ACC112 (cell line): ENCODE data around the gene GRAMD4.

Source experiments
- H2AFZ ChIP-seq: fragments of 200-600 bp; sonication (generic); one replicate; pipeline ENCODE4 v1.6.0; 2017; ENCODE audit warnings: antibody characterized with exemption, low read length; ENCODE audit not compliant: unreplicated experiment
- H3K27ac ChIP-seq: fragments of 200-600 bp; sonication (generic); 2 replicates; pipeline ENCODE4 v1.5.1; 2014; ENCODE audit warnings: low read depth, mild to moderate bottlenecking, antibody characterized with exemption, low read length, moderate library complexity
- H3K27me3 ChIP-seq: fragments of 200-600 bp; sonication (generic); 2 replicates; pipeline ENCODE4 v1.6.1; 2014; ENCODE audit warnings: mild to moderate bottlenecking, antibody characterized with exemption, low read length, moderate library complexity, mixed read lengths; ENCODE audit not compliant: insufficient read depth
- H3K36me3 ChIP-seq: fragments of 200-600 bp; sonication (generic); 2 replicates; pipeline ENCODE4 v1.6.1; 2016; ENCODE audit warnings: mild to moderate bottlenecking, antibody characterized with exemption, low read length, moderate library complexity, mixed read lengths; ENCODE audit not compliant: insufficient read depth
- H3K4me1 ChIP-seq: fragments of 200-600 bp; sonication (generic); one replicate; pipeline ENCODE4 v1.6.1; 2016; ENCODE audit warnings: low read length, mixed read lengths; ENCODE audit not compliant: insufficient read depth, unreplicated experiment, control insufficient read depth
- H3K4me3 ChIP-seq: fragments of 200-600 bp; sonication (generic); 2 replicates; pipeline ENCODE4 v1.5.1; 2014; ENCODE audit warnings: mild to moderate bottlenecking, low read depth, low read length
- H3K79me2 ChIP-seq: fragments of 200-600 bp; sonication (generic); one replicate; pipeline ENCODE4 v1.6.0; 2016; ENCODE audit warnings: low read length; ENCODE audit not compliant: control insufficient read depth, unreplicated experiment, insufficient read depth

GRAMD4 gene

DNA sequence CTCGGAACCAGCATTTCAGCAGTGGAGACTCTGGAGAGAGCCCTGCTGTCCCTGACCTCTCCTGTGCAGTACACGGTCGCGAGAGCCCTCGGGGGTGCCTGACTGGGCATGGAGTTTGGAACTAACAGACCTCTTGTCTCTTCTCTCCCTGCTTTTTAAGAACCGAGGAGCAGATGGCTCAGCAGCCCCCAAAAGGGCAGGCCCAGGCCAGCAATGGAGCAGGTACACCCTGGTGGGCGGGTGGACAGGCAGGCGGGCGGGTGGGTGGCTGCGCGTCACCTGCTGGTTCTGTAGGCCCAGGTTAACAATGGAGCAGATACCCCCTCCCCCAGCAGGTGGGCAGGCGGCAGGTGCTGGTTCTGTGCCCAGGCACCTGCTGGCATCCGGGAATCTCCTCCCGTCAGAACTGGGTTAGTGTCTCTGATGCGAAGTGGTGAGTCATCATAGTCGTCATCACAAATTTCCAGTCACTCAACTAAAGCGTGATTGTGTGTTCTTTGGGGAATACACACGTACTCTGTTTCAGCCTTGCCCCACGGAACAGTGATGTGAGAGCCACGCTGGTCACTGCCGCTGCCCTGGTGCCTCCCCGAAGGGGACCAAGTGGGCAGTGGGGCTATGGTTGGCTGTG is 41.1 kb downstream of the GRAMD4 start:
- Histone ChIP-seq H2AFZ (no peak overlapping the region), H3K4me1 (no peaks in the 10 kb centered on the region), H3K4me3 (no peak overlapping the region), H3K27ac (no peak overlapping the region), H3K27me3 (no peaks in the 10 kb centered on the region), H3K36me3 (no peaks in the 10 kb centered on the region), H3K79me2 (no peaks in the 10 kb centered on the region)

DNA sequence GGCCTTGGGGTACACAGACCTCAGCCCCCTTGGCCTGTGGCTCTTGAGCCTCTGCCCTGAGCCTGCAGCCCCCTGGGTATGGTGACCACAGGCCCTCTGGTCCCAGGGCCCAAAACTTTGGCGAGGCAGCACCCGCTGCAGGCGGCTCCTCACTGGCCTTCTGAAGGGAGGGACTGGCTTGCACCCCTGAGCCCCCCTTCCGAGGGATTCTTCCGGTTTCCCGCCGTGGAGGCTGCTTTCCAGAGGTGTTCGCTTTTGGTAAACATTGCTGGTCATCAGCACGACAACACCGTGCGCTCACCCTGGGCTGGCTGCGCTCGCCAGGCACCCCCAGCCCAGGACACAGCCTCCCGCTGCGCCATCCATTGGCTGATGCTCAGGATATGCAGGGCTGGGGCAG is 42.0 kb downstream of the GRAMD4 start:
- Histone ChIP-seq H2AFZ (no peak overlapping the region), H3K27ac (no peak overlapping the region), H3K79me2 (no peaks in the 10 kb centered on the region), H3K27me3 (no peaks in the 10 kb centered on the region), H3K4me3 (no peak overlapping the region), H3K36me3 (no peaks in the 10 kb centered on the region), H3K4me1 (no peaks in the 10 kb centered on the region)

- H3K4me3 ChIP-seq = no peak overlapping the region
- H3K36me3 ChIP-seq = no peaks in the 10 kb centered on the region
- H2AFZ ChIP-seq = no peak overlapping the region
- no peaks in the 10 kb centered on the region for H3K27me3 ChIP-seq
- no peaks in the 10 kb centered on the region for H3K79me2 ChIP-seq
- no peaks in the 10 kb centered on the region for H3K4me1 ChIP-seq
- H3K27ac ChIP-seq = no peak overlapping the region
Observed at GRCh38 chr22:46663001-46663400, 42.8 kb downstream of the GRAMD4 start.

DNA sequence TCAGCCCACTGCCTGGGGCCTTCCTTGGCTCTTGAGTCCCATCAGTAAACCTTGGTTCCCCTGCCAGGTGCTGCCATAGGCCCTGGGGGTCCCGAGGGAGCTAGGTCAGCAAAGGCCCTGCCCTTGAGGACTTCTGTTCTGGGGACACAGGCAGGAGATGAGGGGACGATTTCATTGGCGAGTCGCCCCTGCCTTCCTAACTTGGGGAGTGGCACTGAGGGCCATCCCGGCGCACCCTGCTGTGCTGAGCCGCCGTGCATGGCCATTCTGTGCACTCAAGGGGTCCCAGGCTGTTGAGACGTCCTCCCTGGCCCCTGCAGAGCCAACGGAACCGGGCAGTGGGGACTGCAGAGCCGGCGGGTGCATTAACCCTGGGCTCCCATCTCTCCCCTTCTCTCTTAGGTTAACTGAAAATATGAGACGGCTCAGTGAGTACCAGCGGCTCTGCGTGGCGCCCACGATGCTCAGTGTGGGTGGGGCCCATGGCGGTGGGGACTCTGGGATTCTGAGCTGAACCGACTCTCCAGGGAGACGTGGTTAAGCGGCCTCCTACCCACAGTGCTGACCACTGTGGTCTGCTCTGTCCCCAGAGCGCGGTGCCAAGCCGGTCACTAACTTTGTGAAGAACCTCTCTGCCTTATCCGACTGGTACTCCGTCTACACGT is 43.4 kb downstream of the GRAMD4 start:
- Histone ChIP-seq H3K36me3 (no peaks in the 10 kb centered on the region), H3K27me3 (no peaks in the 10 kb centered on the region), H3K4me1 (no peaks in the 10 kb centered on the region), H3K27ac (no peak overlapping the region), H2AFZ (no peak overlapping the region), H3K4me3 (no peak overlapping the region), H3K79me2 (no peaks in the 10 kb centered on the region)

DNA sequence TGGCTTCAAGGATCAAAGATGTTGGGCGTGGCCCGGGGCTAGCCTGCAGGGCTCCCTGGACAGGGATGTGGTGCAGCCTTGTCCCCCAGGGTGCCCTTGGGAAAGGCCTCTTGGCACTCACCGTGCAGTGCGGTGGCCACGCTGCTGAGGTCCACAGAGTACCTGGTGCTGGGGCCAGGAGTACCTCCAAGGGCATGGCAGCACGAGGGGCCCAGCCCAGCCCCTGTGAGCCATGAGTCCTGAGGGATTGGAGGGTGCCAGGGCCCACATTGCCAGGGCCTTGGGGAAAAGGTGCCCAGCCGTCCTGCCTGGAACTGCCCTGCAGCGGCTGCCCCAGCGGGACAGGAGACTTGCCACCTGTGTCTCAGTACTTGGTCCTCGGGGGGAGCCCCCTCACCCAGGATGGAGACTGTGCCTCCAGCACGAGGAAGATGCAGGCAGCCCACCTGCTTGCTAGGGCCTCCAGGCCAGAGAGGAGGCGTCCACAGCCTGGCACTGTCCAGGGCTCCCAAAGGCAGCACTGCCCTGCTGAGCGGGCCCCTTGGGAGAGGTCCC is 44.2 kb downstream of the GRAMD4 start:
- Histone ChIP-seq H3K79me2 (no peaks in the 10 kb centered on the region), H3K27ac (no peak overlapping the region), H3K27me3 (no peaks in the 10 kb centered on the region), H3K36me3 (no peaks in the 10 kb centered on the region), H3K4me1 (no peaks in the 10 kb centered on the region), H2AFZ (no peak overlapping the region), H3K4me3 (no peak overlapping the region)

DNA sequence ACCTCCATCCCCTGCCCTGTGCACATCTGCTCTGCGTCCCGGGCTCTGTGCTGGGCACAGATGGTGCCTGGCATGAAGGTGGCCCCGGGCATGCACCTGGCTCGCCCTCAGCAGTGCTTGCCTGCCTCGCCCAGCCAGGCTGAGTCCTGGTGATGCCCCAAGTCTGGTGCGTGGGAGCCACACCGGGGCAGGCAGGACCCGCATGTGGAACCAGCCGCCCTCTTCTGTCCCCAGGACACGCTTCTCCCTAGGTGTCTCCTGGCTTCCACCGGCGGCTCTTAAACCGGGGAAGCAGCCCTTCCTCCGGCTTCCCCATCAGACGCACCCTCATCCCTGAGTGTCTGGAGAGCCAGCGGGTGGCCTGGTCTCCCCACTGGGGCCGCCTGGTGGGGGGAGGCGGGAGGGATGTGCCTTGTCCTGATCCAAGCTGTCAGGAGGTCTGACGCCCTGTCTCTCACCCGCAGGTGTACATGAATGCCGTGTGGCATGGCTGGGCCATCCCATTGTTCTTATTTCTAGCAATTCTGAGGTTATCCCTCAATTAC is 45.0 kb downstream of the GRAMD4 start:
- H3K27me3 ChIP-seq = no peaks in the 10 kb centered on the region
- no peak overlapping the region for H3K27ac ChIP-seq
- H3K4me3 ChIP-seq = no peak overlapping the region
- H3K79me2 ChIP-seq = no peaks in the 10 kb centered on the region
- no peaks in the 10 kb centered on the region for H3K4me1 ChIP-seq
- H3K36me3 ChIP-seq = no peaks in the 10 kb centered on the region
- no peak overlapping the region for H2AFZ ChIP-seq

DNA sequence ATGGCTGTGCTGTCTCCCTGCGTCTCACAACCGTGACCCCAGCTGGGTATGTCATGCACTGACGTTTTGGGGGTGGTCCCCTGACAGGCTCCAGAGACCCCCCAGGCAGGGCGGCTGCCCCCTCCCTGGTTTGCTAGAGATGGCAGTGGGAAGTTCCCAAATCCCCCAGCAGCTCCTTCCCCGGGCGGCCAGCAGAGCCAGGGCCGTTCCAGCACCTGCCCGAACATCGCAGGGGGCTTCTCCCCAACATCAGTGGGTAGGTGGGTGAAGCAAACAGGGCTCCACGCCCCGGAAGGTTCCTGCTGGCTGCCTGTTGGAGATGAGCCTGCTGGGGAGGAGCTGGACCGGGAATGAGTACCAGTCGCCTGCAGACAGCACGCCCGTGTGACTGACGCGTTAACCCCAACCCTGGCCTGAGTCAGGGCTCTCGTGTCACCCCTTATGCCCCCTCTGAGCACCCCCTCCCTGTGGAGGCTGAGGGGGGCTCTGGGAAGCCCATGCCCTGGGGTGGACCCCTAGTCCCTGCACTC is 45.6 kb downstream of the GRAMD4 start:
- no peak overlapping the region for H2AFZ ChIP-seq
- H3K36me3 ChIP-seq = no peaks in the 10 kb centered on the region
- H3K4me3 ChIP-seq = no peak overlapping the region
- no peak overlapping the region for H3K27ac ChIP-seq
- no peaks in the 10 kb centered on the region for H3K4me1 ChIP-seq
- no peaks in the 10 kb centered on the region for H3K79me2 ChIP-seq
- H3K27me3 ChIP-seq = no peaks in the 10 kb centered on the region

DNA sequence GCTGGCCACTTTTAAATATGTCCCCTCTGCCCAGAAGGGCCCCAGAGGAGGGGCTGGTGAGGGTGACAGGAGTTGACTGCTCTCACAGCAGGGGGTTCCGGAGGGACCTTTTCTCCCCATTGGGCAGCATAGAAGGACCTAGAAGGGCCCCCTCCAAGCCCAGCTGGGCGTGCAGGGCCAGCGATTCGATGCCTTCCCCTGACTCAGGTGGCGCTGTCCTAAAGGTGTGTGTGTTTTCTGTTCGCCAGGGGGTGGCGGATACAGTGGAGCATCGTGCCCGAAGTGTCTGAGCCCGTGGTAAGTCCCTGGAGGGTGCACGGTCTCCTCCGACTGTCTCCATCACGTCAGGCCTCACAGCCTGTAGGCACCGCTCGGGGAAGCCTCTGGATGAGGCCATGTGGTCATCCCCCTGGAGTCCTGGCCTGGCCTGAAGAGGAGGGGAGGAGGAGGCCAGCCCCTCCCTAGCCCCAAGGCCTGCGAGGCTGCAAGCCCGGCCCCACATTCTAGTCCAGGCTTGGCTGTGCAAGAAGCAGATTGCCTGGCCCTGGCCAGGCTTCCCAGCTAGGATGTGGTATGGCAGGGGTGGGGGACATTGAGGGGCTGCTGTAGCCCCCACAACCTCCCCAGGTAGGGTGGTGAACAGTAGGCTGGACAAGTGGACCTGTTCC is 46.5 kb downstream of the GRAMD4 start:
- Histone ChIP-seq H3K4me3 (no peak overlapping the region), H3K4me1 (no peaks in the 10 kb centered on the region), H3K27me3 (no peaks in the 10 kb centered on the region), H2AFZ (no peak overlapping the region), H3K27ac (no peak overlapping the region), H3K79me2 (no peaks in the 10 kb centered on the region), H3K36me3 (no peaks in the 10 kb centered on the region)

DNA sequence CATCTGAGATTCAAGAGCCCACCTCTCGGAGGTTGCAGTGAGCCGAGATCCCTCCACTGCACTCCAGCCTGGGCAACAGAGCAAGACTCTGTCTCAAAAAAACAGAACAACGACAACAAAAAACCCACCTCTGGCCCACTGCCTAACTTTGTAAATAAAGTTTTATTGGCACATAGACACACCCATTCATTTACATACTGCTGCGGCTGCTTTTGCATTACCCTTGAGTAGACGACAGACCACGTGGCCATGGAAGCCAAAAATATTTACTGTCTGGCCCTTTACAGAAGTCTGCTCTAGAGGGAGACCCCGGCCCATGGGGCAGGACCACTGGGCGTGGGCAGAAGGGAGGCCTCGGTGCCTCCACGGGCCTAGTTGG is 47.0 kb downstream of the GRAMD4 start:
- Histone ChIP-seq H3K27ac (no peak overlapping the region), H3K4me1 (no peaks in the 10 kb centered on the region), H3K4me3 (no peak overlapping the region), H3K79me2 (no peaks in the 10 kb centered on the region), H2AFZ (no peak overlapping the region), H3K36me3 (no peaks in the 10 kb centered on the region), H3K27me3 (no peaks in the 10 kb centered on the region)

DNA sequence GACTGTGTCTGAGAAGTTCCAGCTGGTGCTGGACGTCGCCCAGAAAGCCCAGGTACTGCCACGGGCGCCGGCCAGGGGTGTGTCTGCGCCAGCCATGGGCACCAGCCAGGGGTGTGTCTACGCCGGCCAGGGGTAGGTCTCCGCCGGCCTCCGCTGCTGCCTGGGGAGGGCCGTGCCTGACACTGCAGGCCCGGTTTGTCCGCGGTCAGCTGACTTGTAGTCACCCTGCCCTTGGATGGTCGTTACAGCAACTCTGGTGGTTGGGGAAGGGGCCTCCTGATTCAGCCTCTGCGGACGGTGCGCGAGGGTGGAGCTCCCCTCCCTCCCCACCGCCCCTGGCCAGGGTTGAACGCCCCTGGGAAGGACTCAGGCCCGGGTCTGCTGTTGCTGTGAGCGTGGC is 47.9 kb downstream of the GRAMD4 start:
- Histone ChIP-seq H3K27ac (no peak overlapping the region), H3K27me3 (no peaks in the 10 kb centered on the region)

More for the DNA sequence above, 47.9 kb downstream of the GRAMD4 start:
- no peaks in the 10 kb centered on the region for H3K36me3 ChIP-seq
- no peaks in the 10 kb centered on the region for H3K79me2 ChIP-seq
- no peak overlapping the region for H2AFZ ChIP-seq
- H3K4me1 ChIP-seq = no peaks in the 10 kb centered on the region
- H3K4me3 ChIP-seq = no peak overlapping the region
